H1 (cell line): ENCODE measurements around the gene RAB25. TPM values are rescaled to one million over a fixed set of nuclear protein-coding genes. Genes with fewer than 3 reads are reported as not detected.

Experiments
- CTCF ChIA-PET: fragments of 300-600 bp; sonication (Branson Sonifier 250); formaldehyde crosslinking; loops from one replicate; lab custom pipeline; 2021; ENCODE audit not compliant: partially characterized antibody; lab: Charles Lee
- POLR2A ChIA-PET: fragments of 300-600 bp; sonication (Branson Sonifier 250); formaldehyde crosslinking; loops from one replicate; lab custom pipeline; 2021; ENCODE audit warnings: inconsistent platforms; ENCODE audit not compliant: partially characterized antibody; lab: Charles Lee
- DNase-seq, 2 experiments: peaks; one replicate each; pipeline versions ENCODE4 v3.0.0 to v3.0.0-alpha.2; 2010 to 2022; ENCODE audit warnings: low spot score in 2 of 2, low read depth in 1 of 2, mixed read lengths in 1 of 2
- FAIRE-seq: peaks from 2 replicates; lab custom pipeline; 2011; peaks lifted over from hg19 to GRCh38; lab: Jason Lieb, UNC
- H2AFZ ChIP-seq: 2 replicates; pipeline ENCODE4 v1.8.1; 2012; ENCODE audit warnings: low read length, inconsistent platforms
- H2AK5ac ChIP-seq: 2 replicates; pipeline ENCODE4 v1.6.1; 2013; ENCODE audit warnings: low read depth, low read length
- H2BK120ac ChIP-seq: replicated peaks from 2 replicates; pipeline ENCODE3; 2013; ENCODE audit warnings: low read depth, low read length, inconsistent platforms
- H2BK12ac ChIP-seq: 2 replicates; pipeline ENCODE4 v1.6.1; 2013; ENCODE audit warnings: low read depth, low read length
- H2BK15ac ChIP-seq: 2 replicates; pipeline ENCODE4 v1.6.1; 2013; ENCODE audit warnings: low read length
- H2BK20ac ChIP-seq: 2 replicates; pipeline ENCODE4 v1.6.1; 2013; ENCODE audit warnings: low read length
- H2BK5ac ChIP-seq: 2 replicates; pipeline ENCODE4 v1.6.1; 2013; ENCODE audit warnings: low read depth, low read length
- H3K14ac ChIP-seq: 2 replicates; pipeline ENCODE4 v1.6.1; 2013; ENCODE audit warnings: inconsistent platforms; ENCODE audit not compliant: insufficient read length
- H3K18ac ChIP-seq: 2 replicates; pipeline ENCODE4 v1.6.1; 2013; ENCODE audit warnings: low read length; ENCODE audit errors: extremely low read depth
- H3K23ac ChIP-seq: 2 replicates; pipeline ENCODE4 v1.6.1; 2013; ENCODE audit warnings: inconsistent platforms; ENCODE audit not compliant: insufficient read length
- H3K23me2 ChIP-seq: 2 replicates; pipeline ENCODE4 v1.6.1; 2013; ENCODE audit warnings: low read depth, low read length
- H3K27ac ChIP-seq: 2 replicates; pipeline ENCODE4 v1.6.1; 2011; ENCODE audit warnings: low read depth, low read length, inconsistent platforms
- H3K27me3 ChIP-seq, 4 experiments: replicated peaks in 1 of 4; 1 replicate in 1 of 4; 2 replicates in 3 of 4; pipeline versions ENCODE4 v1.6.1 to v1.8.1; 2011 to 2013; ENCODE audit warnings: low read length in 3 of 4, mild to moderate bottlenecking in 3 of 4, inconsistent platforms in 2 of 4, mixed read lengths in 2 of 4, moderate library complexity in 1 of 4; ENCODE audit not compliant: control insufficient read depth in 3 of 4, insufficient read depth in 3 of 4; ENCODE audit errors: extremely low read depth in 1 of 4
- H3K36me3 ChIP-seq, 4 experiments: 2 replicates each; pipeline versions ENCODE4 v1.6.1 to v1.8.1; 2011 to 2013; ENCODE audit warnings: mild to moderate bottlenecking in 4 of 4, low read length in 3 of 4, moderate library complexity in 2 of 4, control low read depth in 1 of 4, inconsistent platforms in 1 of 4; ENCODE audit not compliant: insufficient read depth in 4 of 4, control insufficient read depth in 2 of 4
- H3K4ac ChIP-seq: replicated peaks from 2 replicates; pipeline ENCODE3; 2013; ENCODE audit warnings: low read length, low read depth, mixed read lengths, inconsistent platforms; ENCODE audit not compliant: insufficient read length
- H3K4me1 ChIP-seq, 4 experiments: replicated peaks in 1 of 4; 1 replicate in 1 of 4; 2 replicates in 3 of 4; pipeline versions ENCODE4 v1.6.1 to v1.8.1; 2011 to 2013; ENCODE audit warnings: low read length in 3 of 4, inconsistent platforms in 2 of 4, mixed read lengths in 1 of 4; ENCODE audit not compliant: insufficient read depth in 4 of 4, control insufficient read depth in 3 of 4
- H3K4me2 ChIP-seq, 2 experiments: 2 replicates each; pipeline versions ENCODE4 v1.6.1 to v1.8.1; 2011 to 2013; ENCODE audit warnings: low read depth in 2 of 2, low read length in 2 of 2, control low read depth in 1 of 2, inconsistent platforms in 1 of 2, mild to moderate bottlenecking in 1 of 2; ENCODE audit not compliant: insufficient read depth in 1 of 2
- H3K4me3 ChIP-seq, 4 experiments: fragments of 200-600, 300-600 bp in 1 of 4; sonication (generic), shearing (Covaris generic), sonication (Bioruptor Twin) in 1 of 4; 2 replicates each; pipeline versions ENCODE4 v1.5.1 to v1.8.1; 2011 to 2016; ENCODE audit warnings: low read length in 4 of 4, low read depth in 3 of 4, control low read depth in 2 of 4, inconsistent platforms in 2 of 4, mild to moderate bottlenecking in 2 of 4, mixed read lengths in 1 of 4, moderate library complexity in 1 of 4; ENCODE audit not compliant: insufficient read depth in 2 of 4; ENCODE audit errors: extremely low read depth in 1 of 4
- H3K56ac ChIP-seq: replicated peaks from 2 replicates; pipeline ENCODE3; 2013; ENCODE audit warnings: low read depth, mild to moderate bottlenecking, mixed read lengths, low read length, inconsistent platforms; ENCODE audit not compliant: insufficient read length
- H3K79me1 ChIP-seq: 2 replicates; pipeline ENCODE4 v1.6.1; 2013; ENCODE audit warnings: low read depth, low read length, control low read depth
- H3K79me2 ChIP-seq, 2 experiments: 2 replicates each; pipeline versions ENCODE4 v1.6.1 to v1.8.1; 2012 to 2013; ENCODE audit warnings: low read length in 2 of 2, mild to moderate bottlenecking in 2 of 2, inconsistent platforms in 1 of 2; ENCODE audit not compliant: insufficient read depth in 2 of 2, control insufficient read depth in 1 of 2
- H3K9ac ChIP-seq, 4 experiments: replicated peaks in 1 of 4; 1 replicate in 1 of 4; 2 replicates in 3 of 4; pipeline versions ENCODE4 v1.6.1 to v1.8.1; 2011 to 2013; ENCODE audit warnings: low read depth in 3 of 4, low read length in 3 of 4, control low read depth in 2 of 4, mild to moderate bottlenecking in 2 of 4, moderate library complexity in 2 of 4, inconsistent platforms in 1 of 4; ENCODE audit errors: extremely low read depth in 1 of 4
- H3K9me3 ChIP-seq, 2 experiments: 2 replicates each; pipeline versions ENCODE4 v1.6.1 to v1.8.1; 2012 to 2013; ENCODE audit warnings: mild to moderate bottlenecking in 2 of 2, moderate library complexity in 2 of 2, control low read depth in 1 of 2, inconsistent platforms in 1 of 2, low read depth in 1 of 2, low read length in 1 of 2, mixed read lengths in 1 of 2; ENCODE audit not compliant: insufficient read depth in 2 of 2
- H4K20me1 ChIP-seq, 2 experiments: replicated peaks in 1 of 2; 2 replicates each; pipeline versions ENCODE3 to v1.8.1; 2011 to 2013; ENCODE audit warnings: inconsistent platforms in 2 of 2, low read length in 2 of 2, mild to moderate bottlenecking in 1 of 2; ENCODE audit not compliant: insufficient read depth in 2 of 2, control insufficient read depth in 1 of 2
- H4K5ac ChIP-seq: 2 replicates; pipeline ENCODE4 v1.6.1; 2013; ENCODE audit warnings: low read length, low read depth, mixed read lengths, inconsistent platforms; ENCODE audit not compliant: insufficient read length
- H4K8ac ChIP-seq: 2 replicates; pipeline ENCODE4 v1.8.0; 2013; ENCODE audit warnings: mild to moderate bottlenecking, moderate library complexity, low read length, inconsistent platforms; ENCODE audit not compliant: insufficient read depth; ENCODE audit errors: extremely low read depth
- H4K91ac ChIP-seq: replicated peaks from 2 replicates; pipeline ENCODE3; 2013; ENCODE audit warnings: low read length, mixed read lengths, inconsistent platforms; ENCODE audit not compliant: insufficient read length
- BACH1 ChIP-seq: IDR thresholded peaks from 2 replicates; pipeline ENCODE4 v1.6.1; 2012; ENCODE audit warnings: low read length, improper control_type of control experiment
- CHD2 ChIP-seq: IDR thresholded peaks from 2 replicates; pipeline ENCODE4 v1.6.1; 2012; ENCODE audit warnings: low read length, improper control_type of control experiment
- CTBP2 ChIP-seq: IDR thresholded peaks from 2 replicates; pipeline ENCODE4 v1.7.0; 2011; ENCODE audit warnings: borderline replicate concordance, mild to moderate bottlenecking, moderate library complexity, mixed read lengths, low read length; ENCODE audit not compliant: insufficient read depth, insufficient read length
- EP300 ChIP-seq, 2 experiments: IDR thresholded peaks; 1 replicate in 1 of 2; 2 replicates in 1 of 2; pipeline ENCODE4 v1.6.1; 2011 to 2012; ENCODE audit warnings: low read depth in 2 of 2, low read length in 2 of 2, mild to moderate bottlenecking in 2 of 2, borderline replicate concordance in 1 of 2, inconsistent platforms in 1 of 2, moderate library complexity in 1 of 2
- POLR2A ChIP-seq, 2 experiments: IDR thresholded peaks; 1 replicate in 1 of 2; 2 replicates in 1 of 2; pipeline ENCODE4 v1.6.1; 2011; ENCODE audit warnings: low read depth in 2 of 2, low read length in 2 of 2, mild to moderate bottlenecking in 2 of 2; ENCODE audit errors: control extremely low read depth in 1 of 2
- WGBS, 2 experiments: shearing (Covaris generic) in 1 of 2; methylation state at CpG; one replicate each; pipeline versions ENCODE4 v1.1.6 to v1.1.7; 2013 to 2015; ENCODE audit warnings: low lambda C conversion rate in 2 of 2, mixed read lengths in 2 of 2, inconsistent platforms in 1 of 2, low coverage in 1 of 2, missing lambda C conversion rate in 1 of 2; ENCODE audit not compliant: insufficient replicate concordance in 2 of 2, insufficient coverage in 1 of 2, insufficient read length in 1 of 2; ENCODE audit errors: extremely low coverage in 1 of 2, missing lambda C conversion rate in 1 of 2; 5-methylcytosine and 5-hydroxymethylcytosine counted together
- polyA plus RNA-seq, 7 experiments: library from polyadenylated mRNA; depleted of rRNA in 3 of 7; stranded (reverse) in 5 of 7; unstranded in 2 of 7; fragments of >200 nt in 5 of 7; fragments of 200-250 nt in 2 of 7; gene quantifications; 1 replicate in 5 of 7; 2 replicates in 1 of 7; 4 replicates in 1 of 7; pipeline versions ENCODE4 v1.2.1 to v1.2.3, GENCODE V29; 2011 to 2013; ENCODE audit warnings: missing spikeins in 2 of 7, mixed read lengths in 2 of 7
- total RNA-seq: library from RNA; stranded (reverse); fragmentation: NEBNext Ultra II Directional; extraction: Animal tissue kit (Norgen Biotek cat#: 25700); gene quantifications from 2 replicates; pipeline ENCODE4 v1.2.1, GENCODE V29; 2021

The RAB25 gene
- total and polyA plus RNA-seq, 2 of the 8 experiments (the other 6 are each of a cell fraction or from before 2014, with no cell fraction given): 34.8 to 98.2 TPM

- POLR2A ChIA-PET: interaction anchor here (1.1 to 29.6 kb wide), 4 partner anchors 7 to 114 kb away, joined by 3 to 763 read pairs (median 3); partner anchors contain the start of genes LMNA and PMF1
- no peak for TF ChIP-seq CHD2
- no peak for TF ChIP-seq CTBP2
- TF ChIP-seq BACH1: no peak
- TF ChIP-seq POLR2A (IDR thresholded peaks at IDR 0.05; ENCODE audit: control extremely low read depth in 1 of 2, low read depth in 2 of 2, low read length in 2 of 2): no peak
- TF ChIP-seq EP300 (IDR thresholded peaks at IDR 0.05; ENCODE audit: borderline replicate concordance in 1 of 2, low read depth in 2 of 2, low read length in 2 of 2): no peak
Measured at GRCh38 chr1:156099282-156099681, 38.3 kb downstream of the RAB25 start.

More at GRCh38 chr1:156099282-156099681, 38.3 kb downstream of the RAB25 start:
- CTCF ChIA-PET: interaction anchor here (0.7 to 29.5 kb wide), 11 partner anchors 12 to 126 kb away, joined by 3 to 1994 read pairs (median 5); partner anchors contain the start of genes LMNA, MEX3A and RAB25
- Histone ChIP-seq H3K14ac (no peak overlapping the region), H2BK15ac (no peak overlapping the region), H3K56ac (no peak overlapping the region), H3K4me2 (no peak overlapping the region), H2BK5ac (no peak overlapping the region), H2AK5ac (no peak overlapping the region), H4K8ac (no peak overlapping the region), H2AFZ (no peak overlapping the region), H3K18ac (no peak overlapping the region), H3K4ac (no peak overlapping the region), H4K20me1 (peaks cover 2 to 6% of the 10 kb centered on the region in 2 experiments), H3K79me2 (no peaks in the 10 kb centered on the region), H3K23ac (no peak overlapping the region), H3K27me3 (no peaks in the 10 kb centered on the region; a peak in 1 of 7 replicates), H3K36me3 (no peaks in the 10 kb centered on the region), H3K27ac (no peak overlapping the region), H4K91ac (no peak overlapping the region), H2BK20ac (no peak overlapping the region), H2BK12ac (no peak overlapping the region), H3K79me1 (peaks cover under 1% of the 10 kb centered on the region; the same call in 1 of the 2 replicates), H4K5ac (no peak overlapping the region), H3K9ac (no peak overlapping the region), H3K23me2 (no peaks in the 10 kb centered on the region), H2BK120ac (no peak overlapping the region), H3K4me3 (no peak overlapping the region), H3K9me3 (no peaks in the 10 kb centered on the region), H3K4me1 (peaks cover 2 to 24% (median 14%) of the 10 kb centered on the region in 4 experiments)
- DNase-seq: no peak
- FAIRE-seq: no peak
- 89% methylated on average over 3 of the region's 3 CpGs; no CpG with 5 or more reads in 1 of the 2 experiments for WGBS, 2 experiments
